ENCODE measurements around the gene SLC39A13. TPM values are rescaled to one million over a fixed set of nuclear protein-coding genes. Genes with fewer than 3 reads are reported as not detected.

SLC39A13 gene
- total RNA-seq, 1 donor from 2014 or later = 60.0 TPM

DNA sequence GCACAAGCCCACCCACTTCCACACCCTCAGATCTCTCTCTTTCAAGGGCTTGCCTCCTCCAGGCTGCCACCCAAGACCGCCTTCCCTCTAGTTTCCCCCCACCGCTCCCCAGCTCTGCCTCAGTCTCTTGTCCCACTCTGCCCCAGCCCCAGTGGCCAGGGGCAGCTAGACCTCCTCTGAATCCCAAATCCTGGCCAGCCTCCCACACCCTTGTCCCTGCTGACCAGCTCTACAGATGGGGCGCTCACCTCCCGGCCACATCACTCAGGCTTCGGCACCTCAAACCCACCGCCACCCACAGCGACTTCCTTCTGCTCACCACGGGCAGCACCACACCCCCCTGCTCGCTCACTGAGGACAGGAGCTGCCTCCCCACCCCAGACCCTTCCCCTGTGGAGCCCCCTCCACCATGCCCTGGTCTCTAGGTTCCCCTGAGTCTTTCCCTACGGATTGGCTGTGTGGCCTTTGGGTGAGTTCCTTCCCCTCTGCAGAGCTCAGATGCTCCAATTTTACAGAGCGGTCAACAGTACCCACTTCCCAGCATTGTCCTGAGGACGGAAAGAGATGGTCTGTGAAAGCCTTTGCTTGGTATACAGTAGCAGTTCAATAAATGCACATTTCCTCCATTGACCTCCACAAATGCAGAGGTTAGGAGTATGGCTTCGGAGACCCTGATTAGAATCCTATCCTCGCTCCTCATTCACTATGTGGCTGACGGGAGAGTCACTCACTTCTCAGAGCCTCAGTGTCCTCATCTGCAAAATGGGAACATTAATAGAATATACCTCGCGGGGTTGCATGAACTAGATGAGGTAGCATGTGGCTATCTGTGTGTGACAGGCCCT lies 18.6 kb upstream of the SLC39A13 start:
- H3K27me3 Mint-ChIP-seq (ENCODE audit: unreplicated experiment) = peaks cover 3% of the 10 kb centered on the region
- no peak overlapping the region for H3K4me3 Mint-ChIP-seq (ENCODE audit: unreplicated experiment)
- TF ChIP-seq, protein P1, sequence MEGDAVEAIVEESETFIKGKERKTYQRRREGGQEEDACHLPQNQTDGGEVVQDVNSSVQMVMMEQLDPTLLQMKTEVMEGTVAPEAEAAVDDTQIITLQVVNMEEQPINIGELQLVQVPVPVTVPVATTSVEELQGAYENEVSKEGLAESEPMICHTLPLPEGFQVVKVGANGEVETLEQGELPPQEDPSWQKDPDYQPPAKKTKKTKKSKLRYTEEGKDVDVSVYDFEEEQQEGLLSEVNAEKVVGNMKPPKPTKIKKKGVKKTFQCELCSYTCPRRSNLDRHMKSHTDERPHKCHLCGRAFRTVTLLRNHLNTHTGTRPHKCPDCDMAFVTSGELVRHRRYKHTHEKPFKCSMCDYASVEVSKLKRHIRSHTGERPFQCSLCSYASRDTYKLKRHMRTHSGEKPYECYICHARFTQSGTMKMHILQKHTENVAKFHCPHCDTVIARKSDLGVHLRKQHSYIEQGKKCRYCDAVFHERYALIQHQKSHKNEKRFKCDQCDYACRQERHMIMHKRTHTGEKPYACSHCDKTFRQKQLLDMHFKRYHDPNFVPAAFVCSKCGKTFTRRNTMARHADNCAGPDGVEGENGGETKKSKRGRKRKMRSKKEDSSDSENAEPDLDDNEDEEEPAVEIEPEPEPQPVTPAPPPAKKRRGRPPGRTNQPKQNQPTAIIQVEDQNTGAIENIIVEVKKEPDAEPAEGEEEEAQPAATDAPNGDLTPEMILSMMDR (IDR thresholded peaks at IDR 0.05; ENCODE audit: partially characterized antibody, unreplicated experiment) = no peak
- peaks cover 2% of the 10 kb centered on the region for H3K9me3 Mint-ChIP-seq (ENCODE audit: unreplicated experiment)
- peaks cover 4% of the 10 kb centered on the region for H3K4me1 Mint-ChIP-seq (ENCODE audit: low read depth, unreplicated experiment)
- H3K36me3 Mint-ChIP-seq (ENCODE audit: unreplicated experiment) = no peaks in the 10 kb centered on the region
- H3K27ac Mint-ChIP-seq (ENCODE audit: unreplicated experiment) = no peak overlapping the region
- DNase-seq = no peak

DNA sequence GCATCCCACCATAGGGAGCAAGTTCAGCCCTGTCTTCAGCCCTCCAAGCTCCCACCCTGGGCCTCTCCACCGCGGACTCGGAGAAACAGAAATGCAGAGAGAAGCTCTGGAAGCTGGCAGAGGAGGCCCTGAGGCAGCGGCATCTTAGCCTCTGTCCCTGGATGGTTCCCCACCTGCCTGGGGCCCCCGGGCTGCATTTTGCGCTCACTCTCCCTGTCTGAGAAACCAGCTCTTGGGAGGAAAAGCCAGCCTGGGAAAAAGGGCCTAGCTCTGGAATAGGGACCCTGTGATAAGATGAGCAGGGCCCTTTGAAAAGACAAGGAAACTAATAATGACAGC lies 18.0 kb upstream of the SLC39A13 start:
- Mint-ChIP-seq H3K4me1 (ENCODE audit: low read depth, unreplicated experiment) (peaks cover 4% of the 10 kb centered on the region), H3K4me3 (ENCODE audit: unreplicated experiment) (no peak overlapping the region), H3K27ac (ENCODE audit: unreplicated experiment) (no peak overlapping the region), H3K36me3 (ENCODE audit: unreplicated experiment) (no peaks in the 10 kb centered on the region), H3K9me3 (ENCODE audit: unreplicated experiment) (peaks cover 2% of the 10 kb centered on the region), H3K27me3 (ENCODE audit: unreplicated experiment) (peaks cover 3% of the 10 kb centered on the region)
- TF ChIP-seq, protein P1 (IDR thresholded peaks at IDR 0.05; ENCODE audit: partially characterized antibody, unreplicated experiment) = no peak
- no peak for DNase-seq

DNA sequence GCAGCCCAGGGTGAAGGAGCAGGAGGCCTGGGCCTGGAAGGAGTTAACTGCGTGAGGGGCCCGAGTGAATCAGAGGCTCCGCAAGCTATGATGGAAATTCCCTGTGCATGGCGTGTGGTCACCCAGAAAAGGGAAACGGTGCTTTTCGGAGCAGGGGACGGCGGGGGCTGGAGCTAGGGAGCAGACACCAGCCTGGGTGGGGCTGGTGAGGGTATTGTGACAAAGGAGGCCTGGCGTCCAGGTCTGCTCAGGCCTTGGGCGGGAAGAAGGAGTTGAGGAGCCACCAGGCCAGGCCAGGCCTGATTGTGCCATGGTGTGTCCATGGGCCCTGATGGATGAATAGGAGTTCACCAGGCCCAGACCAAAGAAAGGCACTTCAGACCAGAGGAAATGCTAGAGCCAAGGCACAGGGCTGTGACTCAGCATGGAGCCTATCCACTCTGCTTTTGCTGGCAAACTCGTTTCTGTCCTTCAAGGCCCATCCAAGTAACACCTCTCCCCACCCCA lies 17.3 kb upstream of the SLC39A13 start:
- peaks cover 3% of the 10 kb centered on the region for H3K27me3 Mint-ChIP-seq (ENCODE audit: unreplicated experiment)
- peaks cover 2% of the 10 kb centered on the region for H3K9me3 Mint-ChIP-seq (ENCODE audit: unreplicated experiment)
- no peak overlapping the region for H3K27ac Mint-ChIP-seq (ENCODE audit: unreplicated experiment)
- peaks cover 4% of the 10 kb centered on the region for H3K4me1 Mint-ChIP-seq (ENCODE audit: low read depth, unreplicated experiment)
- TF ChIP-seq, protein P1 (IDR thresholded peaks at IDR 0.05; ENCODE audit: partially characterized antibody, unreplicated experiment) = no peak
- H3K4me3 Mint-ChIP-seq (ENCODE audit: unreplicated experiment) = no peak overlapping the region
- DNase-seq = no peak
- no peaks in the 10 kb centered on the region for H3K36me3 Mint-ChIP-seq (ENCODE audit: unreplicated experiment)

DNA sequence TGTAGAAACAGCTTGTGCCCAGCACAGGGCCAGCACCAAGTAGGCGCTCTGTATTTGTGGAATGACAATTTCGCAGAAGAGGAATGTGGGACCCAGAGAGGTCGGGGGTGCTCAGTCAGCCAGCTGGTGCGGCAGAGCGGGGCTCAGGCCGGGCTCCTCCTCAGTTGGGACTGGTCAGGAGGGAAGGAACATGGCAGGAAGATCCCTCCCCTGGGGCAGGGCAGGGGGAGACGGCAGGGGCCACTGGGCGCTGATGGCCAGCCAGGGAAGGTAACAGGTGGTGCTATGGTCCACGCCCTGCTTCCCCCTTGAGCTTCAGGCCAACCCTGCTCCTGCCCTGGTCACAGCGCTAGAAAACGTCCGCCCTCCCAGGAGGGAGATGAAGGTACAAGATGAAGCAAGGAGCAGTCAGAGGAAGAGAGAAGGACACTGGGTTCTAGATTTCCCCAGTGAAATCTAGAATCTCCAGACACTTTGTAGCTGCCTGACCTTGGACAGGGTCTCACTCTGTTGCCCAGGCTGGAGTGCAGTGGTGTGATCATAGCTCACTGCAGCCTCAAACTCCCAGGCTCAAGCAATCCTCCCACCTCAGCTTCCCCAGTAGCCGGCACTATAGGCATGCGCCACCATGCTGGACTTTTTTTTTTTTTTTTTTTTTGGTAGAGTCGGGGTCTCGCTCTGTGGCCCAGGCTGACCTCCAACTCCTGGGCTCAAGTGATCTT lies 16.5 kb upstream of the SLC39A13 start:
- Mint-ChIP-seq H3K9me3 (ENCODE audit: unreplicated experiment) (peaks cover 2% of the 10 kb centered on the region), H3K27me3 (ENCODE audit: unreplicated experiment) (peaks cover 3% of the 10 kb centered on the region), H3K36me3 (ENCODE audit: unreplicated experiment) (no peaks in the 10 kb centered on the region), H3K27ac (ENCODE audit: unreplicated experiment) (no peak overlapping the region), H3K4me3 (ENCODE audit: unreplicated experiment) (no peak overlapping the region), H3K4me1 (ENCODE audit: low read depth, unreplicated experiment) (peaks cover 4% of the 10 kb centered on the region)
- TF ChIP-seq, protein P1 (IDR thresholded peaks at IDR 0.05; ENCODE audit: partially characterized antibody, unreplicated experiment) = no peak
- DNase-seq = no peak

Measured in glutamatergic neuron (in vitro differentiated cells).